Measurements from ENCODE around the gene DRC3. TPM values are rescaled to one million over a fixed set of nuclear protein-coding genes. Genes with fewer than 3 reads are reported as not detected.
A peak's percentile ranks its signal among the peaks of the same experiment; 100 is the strongest.

Gene DRC3
- total RNA-seq, 1 donor from 2014 or later, result 0.74 TPM

DNA sequence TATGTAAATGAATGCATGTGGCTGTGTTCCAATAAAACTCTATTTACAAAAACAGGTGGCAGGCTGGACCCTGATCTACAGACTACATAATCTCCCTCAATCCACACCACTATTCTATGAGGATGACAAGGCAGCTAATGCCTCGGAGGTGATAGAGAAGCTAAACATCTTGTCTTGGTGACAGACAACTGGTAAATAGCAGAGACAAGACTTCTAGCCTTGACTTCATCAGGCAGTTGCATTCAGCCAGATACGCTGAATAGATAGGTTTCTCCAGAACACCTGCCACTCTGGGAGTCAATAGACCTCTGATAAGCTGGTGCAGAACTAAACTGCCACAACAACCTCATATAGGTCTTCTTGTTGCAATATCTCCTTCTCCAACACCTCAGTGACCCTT lies 63.0 kb downstream of the DRC3 start:
- intact Hi-C loops (cut with DNase I), result loop anchor here (5.0 kb wide), 1 partner anchor 353 kb away; the partner anchor contains the start of gene RAI1
- Histone ChIP-seq H3K36me3 (no peaks in the 10 kb centered on the region), H3K9me3 (no peaks in the 10 kb centered on the region), H3K27me3 (no peaks in the 10 kb centered on the region), H3K27ac (no peak overlapping the region), H3K4me3 (no peak overlapping the region), H3K4me1 (peaks cover 35% of the 10 kb centered on the region)
- DNase-seq (ENCODE audit: extremely low spot score in 2 of 2), result no peak
- TF ChIP-seq POLR2AphosphoS5 (IDR thresholded peaks at IDR 0.05; ENCODE audit: insufficient read depth in 1 of 2, low read depth in 1 of 2) (no peak), POLR2A (IDR thresholded peaks at IDR 0.05) (no peak)
- TF ChIP-seq, protein P1, sequence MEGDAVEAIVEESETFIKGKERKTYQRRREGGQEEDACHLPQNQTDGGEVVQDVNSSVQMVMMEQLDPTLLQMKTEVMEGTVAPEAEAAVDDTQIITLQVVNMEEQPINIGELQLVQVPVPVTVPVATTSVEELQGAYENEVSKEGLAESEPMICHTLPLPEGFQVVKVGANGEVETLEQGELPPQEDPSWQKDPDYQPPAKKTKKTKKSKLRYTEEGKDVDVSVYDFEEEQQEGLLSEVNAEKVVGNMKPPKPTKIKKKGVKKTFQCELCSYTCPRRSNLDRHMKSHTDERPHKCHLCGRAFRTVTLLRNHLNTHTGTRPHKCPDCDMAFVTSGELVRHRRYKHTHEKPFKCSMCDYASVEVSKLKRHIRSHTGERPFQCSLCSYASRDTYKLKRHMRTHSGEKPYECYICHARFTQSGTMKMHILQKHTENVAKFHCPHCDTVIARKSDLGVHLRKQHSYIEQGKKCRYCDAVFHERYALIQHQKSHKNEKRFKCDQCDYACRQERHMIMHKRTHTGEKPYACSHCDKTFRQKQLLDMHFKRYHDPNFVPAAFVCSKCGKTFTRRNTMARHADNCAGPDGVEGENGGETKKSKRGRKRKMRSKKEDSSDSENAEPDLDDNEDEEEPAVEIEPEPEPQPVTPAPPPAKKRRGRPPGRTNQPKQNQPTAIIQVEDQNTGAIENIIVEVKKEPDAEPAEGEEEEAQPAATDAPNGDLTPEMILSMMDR (IDR thresholded peaks at IDR 0.05), result no peak

DNA sequence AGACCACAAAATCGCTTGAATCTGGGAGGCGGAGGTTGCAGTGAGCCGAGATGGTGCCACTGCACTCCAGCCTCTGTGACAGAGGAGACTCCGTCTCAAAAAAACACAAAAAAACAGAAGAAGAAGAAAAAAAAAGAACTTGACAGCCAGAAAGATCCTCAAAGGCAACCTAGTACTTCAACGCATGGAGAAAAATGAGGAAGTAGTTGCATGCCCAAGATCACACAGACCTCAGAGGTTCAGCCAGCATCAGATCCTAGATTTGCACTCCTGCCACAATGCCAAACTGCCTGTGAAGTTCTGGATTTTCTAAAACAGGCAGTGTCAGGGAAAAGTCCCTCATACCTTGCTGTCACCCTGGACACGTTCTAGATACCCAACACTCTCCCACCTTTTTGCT lies 64.8 kb downstream of the DRC3 start:
- intact Hi-C loops (cut with DNase I), result loop anchor here (5.0 kb wide), 1 partner anchor 355 kb away; the partner anchor contains the start of gene RAI1
- no peak overlapping the region for H3K4me3 ChIP-seq
- peaks cover 49% of the 10 kb centered on the region for H3K4me1 ChIP-seq
- H3K9me3 ChIP-seq, result no peaks in the 10 kb centered on the region
- no peaks in the 10 kb centered on the region for H3K36me3 ChIP-seq
- TF ChIP-seq, protein P1 (IDR thresholded peaks at IDR 0.05), result no peak
- TF ChIP-seq POLR2A (IDR thresholded peaks at IDR 0.05), result no peak
- TF ChIP-seq POLR2AphosphoS5 (IDR thresholded peaks at IDR 0.05; ENCODE audit: insufficient read depth in 1 of 2, low read depth in 1 of 2), result no peak
- H3K27ac ChIP-seq, result no peak overlapping the region
- H3K27me3 ChIP-seq, result no peaks in the 10 kb centered on the region
- DNase-seq (ENCODE audit: extremely low spot score in 2 of 2), result no peak

DNA sequence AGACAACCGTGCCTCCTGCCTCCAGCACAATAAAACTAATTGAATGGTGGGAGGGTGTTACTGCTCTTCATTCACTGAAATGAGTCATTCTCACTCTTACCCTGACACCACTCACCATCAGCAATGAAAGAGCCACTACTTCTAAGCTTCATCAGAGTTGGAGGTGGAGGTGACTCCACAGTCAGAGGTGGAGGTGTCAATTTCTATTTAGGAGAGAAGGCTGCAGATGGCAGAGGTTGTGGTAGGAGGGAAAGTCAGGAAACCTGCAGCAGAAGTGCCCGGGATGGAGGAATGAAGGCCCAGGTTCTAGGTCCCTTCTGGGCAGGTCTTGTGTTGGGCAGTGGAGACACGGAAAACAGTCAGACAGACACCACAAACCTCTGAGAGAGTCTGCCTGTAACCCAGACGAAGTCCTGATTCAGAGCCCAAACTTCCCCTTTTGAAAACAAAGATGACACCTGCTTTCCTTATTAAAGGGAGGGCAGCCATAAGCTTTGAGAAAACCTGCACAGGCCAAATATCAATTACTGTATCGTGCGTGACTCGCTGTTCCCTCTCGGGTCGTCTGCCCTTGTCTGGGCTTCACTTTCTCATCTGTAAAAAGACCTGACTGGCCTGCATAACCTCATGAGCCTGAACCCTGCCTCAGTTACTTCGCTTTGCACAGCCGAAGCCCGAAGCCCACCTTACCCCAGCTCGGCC lies 65.6 kb downstream of the DRC3 start:
- intact Hi-C loops (cut with DNase I), result loop anchor here (5.0 kb wide), 1 partner anchor 356 kb away; the partner anchor contains the start of gene RAI1
- H3K27ac ChIP-seq, result peak overlapping the region; percentile 71
- H3K36me3 ChIP-seq, result no peaks in the 10 kb centered on the region
- peaks cover 41% of the 10 kb centered on the region for H3K4me1 ChIP-seq
- H3K4me3 ChIP-seq, result peak overlapping the region; percentile 87 to 90
- H3K27me3 ChIP-seq, result no peaks in the 10 kb centered on the region
- no peaks in the 10 kb centered on the region for H3K9me3 ChIP-seq
- TF ChIP-seq, protein P1 (IDR thresholded peaks at IDR 0.05), result no peak
- TF ChIP-seq POLR2AphosphoS5 (IDR thresholded peaks at IDR 0.05; ENCODE audit: insufficient read depth in 1 of 2, low read depth in 1 of 2), result no peak
- TF ChIP-seq POLR2A (IDR thresholded peaks at IDR 0.05), result no peak
- no peak for DNase-seq (ENCODE audit: extremely low spot score in 2 of 2)

DNA sequence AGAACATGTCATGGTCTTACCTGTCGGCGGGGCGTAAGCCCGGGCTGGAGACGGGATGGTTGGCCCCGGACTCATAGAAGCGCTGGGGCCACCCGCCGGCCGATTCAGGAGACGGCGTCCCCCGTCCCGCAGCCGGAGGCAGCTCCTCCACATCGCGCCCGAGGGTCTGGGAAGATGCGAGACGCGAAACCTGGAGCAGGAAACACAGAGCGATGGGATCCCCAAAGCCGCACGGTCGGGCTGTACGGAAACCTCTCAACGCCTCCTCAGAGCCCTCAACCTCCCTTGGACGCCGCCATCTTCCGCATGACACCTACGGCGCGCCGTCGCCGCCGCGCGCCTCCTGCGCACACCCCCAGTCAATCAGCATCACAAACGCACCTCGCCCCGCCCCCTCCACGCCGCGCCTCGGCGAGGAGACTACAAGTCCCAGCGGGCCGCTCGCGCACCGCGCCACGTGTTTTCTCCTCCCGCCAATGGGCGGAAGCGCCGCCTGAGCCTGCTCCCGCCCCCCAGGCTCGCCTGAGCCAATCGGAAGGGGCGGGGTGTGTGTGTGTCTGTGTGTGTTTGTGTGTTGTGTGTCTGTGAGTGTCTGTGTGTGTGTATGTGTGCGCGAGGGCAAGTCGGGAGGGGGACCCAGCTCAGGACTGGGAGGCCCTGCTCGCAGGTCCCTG lies 66.3 kb downstream of the DRC3 start, which contains the start of the genes ATPAF2 and GID4:
ATPAF2 (minus strand) TSS at position 308 of the 674 bp plus-strand sequence; CDS start at position 153, 155 bp downstream.
GID4 (plus strand) TSS at position 548 of the 674 bp plus-strand sequence; CDS start at position 605, 57 bp downstream.
- peak within 1 kb of the TSS; percentile 87 to 90 for H3K4me3 ChIP-seq
- H3K9me3 ChIP-seq, result no peaks in the 10 kb centered on the region
- no peaks in the 10 kb centered on the region for H3K27me3 ChIP-seq
- H3K36me3 ChIP-seq, result no peaks in the 10 kb centered on the region
- intact Hi-C loops (cut with DNase I), result loop anchor here (5.0 kb wide), 1 partner anchor 357 kb away; the partner anchor contains the start of gene RAI1
- H3K27ac ChIP-seq, result peak within 1 kb of the TSS; percentile 88
- peaks cover 40% of the 10 kb centered on the region for H3K4me1 ChIP-seq
- TF ChIP-seq, protein P1 (IDR thresholded peaks at IDR 0.05), result no peak
- TF ChIP-seq POLR2AphosphoS5 (IDR thresholded peaks at IDR 0.05; ENCODE audit: insufficient read depth in 1 of 2, low read depth in 1 of 2) (peak; percentile 86 to 95), POLR2A (IDR thresholded peaks at IDR 0.05) (no peak)
- peak; percentile 99 for DNase-seq (ENCODE audit: extremely low spot score in 2 of 2)

Data from vagina (tissue), 2 donors.